HCT116 (cell line): ENCODE data around the gene PAX6. TPM values are rescaled to one million over a fixed set of nuclear protein-coding genes. Genes with fewer than 3 reads are reported as not detected.

Experiments
- ATAC-seq: fragments of 200-7000 bp; cut with Tn5 transposase; 2 replicates; pipeline ENCODE4 v1.9.1; 2020; ENCODE audit warnings: mild to moderate bottlenecking, moderate library complexity
- BruUV-seq: library from RNA; stranded (reverse); fragments of 400-500 nt; replicated peaks from 2 replicates; lab custom pipeline; 2021; lab: Mats Ljungman, UMichigan
- CTCF ChIA-PET: fragments of 300-600 bp; sonication (Branson Sonifier 250); formaldehyde crosslinking; loops from one replicate; lab custom pipeline; 2021; ENCODE audit warnings: antibody characterized with exemption; lab: Charles Lee
- POLR2A ChIA-PET: fragments of 300-600, 350-600 bp; sonication (Branson Sonifier 250); formaldehyde crosslinking; loops from one replicate; lab custom pipeline; 2021; ENCODE audit warnings: antibody characterized with exemption; lab: Charles Lee
- RAD21 ChIA-PET, 2 experiments: fragments of 300-600 bp; sonication (Branson Sonifier 250); formaldehyde crosslinking; loops; one replicate each; lab custom pipeline; 2023; ENCODE audit warnings: low total read pairs in 2 of 2; ENCODE audit not compliant: uncharacterized antibody in 2 of 2, unreplicated experiment in 2 of 2, low non-redundant PET in 1 of 2; lab: Charles Lee
- DNase-seq: peaks from one replicate; pipeline ENCODE4 v3.0.0-alpha.2; 2010; ENCODE audit warnings: low read depth, low spot score
- H2AFZ ChIP-seq: fragments of 200-600 bp; shearing (Covaris generic), sonication (generic); 2 replicates; pipeline ENCODE4 v1.6.1; 2017; ENCODE audit warnings: low read depth, mixed run types, mixed read lengths, antibody characterized with exemption, low read length; ENCODE audit not compliant: poor library complexity, severe bottlenecking
- H3K27ac ChIP-seq: 2 replicates; pipeline ENCODE4 v1.5.1; 2012; ENCODE audit warnings: low read depth, low read length
- H3K27me3 ChIP-seq: fragments of 200-600 bp; sonication (generic); 2 replicates; pipeline ENCODE4 v1.6.1; 2016; ENCODE audit warnings: mixed run types, low read length, mixed read lengths; ENCODE audit not compliant: insufficient read depth
- H3K36me3 ChIP-seq, 2 experiments: fragments of 200-500 bp in 1 of 2; fragments of 200-600 bp in 1 of 2; sonication (Bioruptor generic) in 1 of 2; sonication (generic) in 1 of 2; 2 replicates each; pipeline versions ENCODE4 v1.5.1 to v1.6.1; 2014 to 2016; ENCODE audit warnings: low read length in 2 of 2, inconsistent platforms in 1 of 2, mixed read lengths in 1 of 2, mixed run types in 1 of 2; ENCODE audit not compliant: insufficient read depth in 2 of 2, control insufficient read depth in 1 of 2
- H3K4me1 ChIP-seq, 2 experiments: fragments of 200-600 bp in 1 of 2; sonication (generic) in 1 of 2; 2 replicates each; pipeline versions ENCODE4 v1.5.1 to v1.6.1; 2012 to 2017; ENCODE audit warnings: low read length in 2 of 2, inconsistent platforms in 1 of 2, mild to moderate bottlenecking in 1 of 2, mixed read lengths in 1 of 2, mixed run types in 1 of 2, moderate library complexity in 1 of 2; ENCODE audit not compliant: insufficient read depth in 2 of 2, control insufficient read depth in 1 of 2
- H3K4me2 ChIP-seq: fragments of 200-600 bp; sonication (generic); 2 replicates; pipeline ENCODE4 v1.6.1; 2017; ENCODE audit warnings: mixed run types, low read length, mixed read lengths
- H3K4me3 ChIP-seq, 2 experiments: fragments of 200-600 bp in 1 of 2; sonication (generic) in 1 of 2; replicated peaks in 1 of 2; 2 replicates each; pipeline ENCODE4 v1.5.1; 2011 to 2016; ENCODE audit warnings: low read length in 2 of 2, control low read depth in 1 of 2, low read depth in 1 of 2, mild to moderate bottlenecking in 1 of 2, mixed read lengths in 1 of 2, mixed run types in 1 of 2
- H3K79me2 ChIP-seq: fragments of 200-600 bp; sonication (generic); 2 replicates; pipeline ENCODE4 v1.6.1; 2017; ENCODE audit warnings: mild to moderate bottlenecking, mixed run types, low read length, moderate library complexity, mixed read lengths; ENCODE audit not compliant: insufficient read depth
- H3K9ac ChIP-seq: fragments of 200-600 bp; sonication (generic); 2 replicates; pipeline ENCODE4 v1.6.1; 2016; ENCODE audit warnings: low read length, mixed read lengths
- H3K9me2 ChIP-seq: fragments of 200-600 bp; sonication (generic), shearing (Covaris generic); 2 replicates; pipeline ENCODE4 v1.6.1; 2017; ENCODE audit warnings: mixed run types, mild to moderate bottlenecking, moderate library complexity; ENCODE audit not compliant: insufficient read depth
- H3K9me3 ChIP-seq, 2 experiments: fragments of 200-500 bp in 1 of 2; fragments of 200-600 bp in 1 of 2; sonication (Bioruptor generic) in 1 of 2; sonication (generic) in 1 of 2; 2 replicates each; pipeline ENCODE4 v1.6.1; 2014 to 2017; ENCODE audit warnings: low read length in 2 of 2, mixed read lengths in 2 of 2, inconsistent platforms in 1 of 2, low read depth in 1 of 2, mild to moderate bottlenecking in 1 of 2, mixed run types in 1 of 2, moderate library complexity in 1 of 2; ENCODE audit not compliant: control insufficient read depth in 1 of 2, insufficient read depth in 1 of 2
- H4K20me1 ChIP-seq: fragments of 200-600 bp; sonication (generic), shearing (Covaris generic); 2 replicates; pipeline ENCODE4 v1.6.1; 2017; ENCODE audit warnings: mixed run types, mild to moderate bottlenecking, moderate library complexity; ENCODE audit not compliant: insufficient read depth
- CEBPB ChIP-seq: IDR thresholded peaks from 2 replicates; pipeline ENCODE4 v1.6.1; 2012; ENCODE audit warnings: low read depth
- CTCF ChIP-seq, 3 experiments: fragments of 200-600 bp in 1 of 3; sonication (generic) in 1 of 3; IDR thresholded peaks in 2 of 3; conservative IDR thresholded peaks in 1 of 3; 2 replicates each; pipeline ENCODE4 v1.5.1; 2012 to 2017; ENCODE audit warnings: low read depth in 2 of 3, low read length in 2 of 3, antibody characterized with exemption in 1 of 3, borderline replicate concordance in 1 of 3, control low read depth in 1 of 3, mild to moderate bottlenecking in 1 of 3, mixed read lengths in 1 of 3, mixed run types in 1 of 3, moderate library complexity in 1 of 3; ENCODE audit not compliant: insufficient read depth in 1 of 3
- POLR2A ChIP-seq: IDR thresholded peaks from 2 replicates; pipeline ENCODE4 v1.7.0; 2011; ENCODE audit warnings: borderline replicate concordance; ENCODE audit not compliant: insufficient read depth, insufficient read length; ENCODE audit errors: extremely low read depth
- SIN3A ChIP-seq: IDR thresholded peaks from 2 replicates; pipeline ENCODE4 v1.6.1; 2012; ENCODE audit warnings: low read depth
- SRF ChIP-seq: IDR thresholded peaks from 2 replicates; pipeline ENCODE4 v1.6.1; 2012; ENCODE audit warnings: low read depth
- intact Hi-C: fragments of 100-400 bp; cut with micrococcal nuclease; formaldehyde crosslinking; loops from 2 replicates; pipeline ENCODE4 v1.10.0; 2022
- total RNA-seq: library from RNA; stranded (reverse); gene quantifications from one replicate; pipeline ENCODE4 v1.2.1, GENCODE V29; 2021; ENCODE audit not compliant: unreplicated experiment

Gene PAX6
- total RNA-seq, 1 experiment from 2014 or later: 5.3 TPM

GRCh38 chr11:31841435-31841834 lies 30.3 kb upstream of the PAX6 start:
- no peak overlapping the region for H3K4me2 ChIP-seq
- H3K9ac ChIP-seq: no peak overlapping the region
- no peak overlapping the region for H2AFZ ChIP-seq
- DNase-seq (no peak), ATAC-seq (no peak)
- H4K20me1 ChIP-seq: no peaks in the 10 kb centered on the region
- CTCF ChIA-PET: no interaction called here
- H3K4me3 ChIP-seq: no peak overlapping the region
- POLR2A ChIA-PET: no interaction called here
- intact Hi-C loops: no loop called here
- TF ChIP-seq POLR2A: no peak
- no peak for TF ChIP-seq SRF
- no peak for TF ChIP-seq SIN3A
- BruUV-seq: no TSS peak
- no peak overlapping the region for H3K27ac ChIP-seq
- no peaks in the 10 kb centered on the region for H3K79me2 ChIP-seq
- H3K27me3 ChIP-seq: 0 out of 2 replicates have a peak, but pooled peaks cover 7% of the 10 kb centered on the region
- RAD21 ChIA-PET: no interaction called here
- no peaks in the 10 kb centered on the region for H3K9me2 ChIP-seq
- H3K36me3 ChIP-seq: no peaks in the 10 kb centered on the region
- H3K9me3 ChIP-seq: no peaks in the 10 kb centered on the region
- no peaks in the 10 kb centered on the region for H3K4me1 ChIP-seq

- no peaks in the 10 kb centered on the region for H3K36me3 ChIP-seq
- ChIA-PET RAD21 (no interaction called here), POLR2A (no interaction called here), CTCF (no interaction called here)
- ATAC-seq (peak; percentile 58), DNase-seq (no peak)
- no peak overlapping the region for H3K9ac ChIP-seq
- H4K20me1 ChIP-seq: no peaks in the 10 kb centered on the region
- H2AFZ ChIP-seq: no peak overlapping the region
- BruUV-seq: no TSS peak
- TF ChIP-seq CEBPB (no peak), CTCF (IDR thresholded peaks at IDR 0.05 in 2 of 3, conservative IDR thresholded peaks at IDR 0.05 in 1 of 3; ENCODE audit: borderline replicate concordance in 1 of 3, insufficient read depth in 1 of 3, low read depth in 2 of 3, low read length in 2 of 3) (peak in 1 of 3 experiments; percentile 29; a peak in 1 of 6 replicates)
- peaks cover 12% of the 10 kb centered on the region; the same call in 1 of the 2 replicates for H3K27me3 ChIP-seq
- no peaks in the 10 kb centered on the region for H3K79me2 ChIP-seq
- no peak overlapping the region for H3K4me3 ChIP-seq
- H3K9me3 ChIP-seq: no peaks in the 10 kb centered on the region
- no peaks in the 10 kb centered on the region for H3K9me2 ChIP-seq
- intact Hi-C loops: no loop called here
- no peaks in the 10 kb centered on the region for H3K4me1 ChIP-seq
- H3K27ac ChIP-seq: no peak overlapping the region
- no peak overlapping the region for H3K4me2 ChIP-seq
Measured at GRCh38 chr11:31834237-31834636, 23.1 kb upstream of the PAX6 start.
